ENCODE results near the gene JSRP1. TPM values are rescaled to one million over a fixed set of nuclear protein-coding genes. Genes with fewer than 3 reads are reported as not detected.

JSRP1 gene
- total RNA-seq, 1 donor from 2014 or later, result 0.36 TPM

- intact Hi-C loops (cut with micrococcal nuclease), result no loop called here
- DNase-seq, result no peak
- peaks cover 29% of the 10 kb centered on the region for H3K4me1 ChIP-seq
- no peaks in the 10 kb centered on the region for H3K27me3 ChIP-seq (ENCODE audit: low read depth)
- no peak overlapping the region for H3K4me3 ChIP-seq
- TF ChIP-seq, protein P1, sequence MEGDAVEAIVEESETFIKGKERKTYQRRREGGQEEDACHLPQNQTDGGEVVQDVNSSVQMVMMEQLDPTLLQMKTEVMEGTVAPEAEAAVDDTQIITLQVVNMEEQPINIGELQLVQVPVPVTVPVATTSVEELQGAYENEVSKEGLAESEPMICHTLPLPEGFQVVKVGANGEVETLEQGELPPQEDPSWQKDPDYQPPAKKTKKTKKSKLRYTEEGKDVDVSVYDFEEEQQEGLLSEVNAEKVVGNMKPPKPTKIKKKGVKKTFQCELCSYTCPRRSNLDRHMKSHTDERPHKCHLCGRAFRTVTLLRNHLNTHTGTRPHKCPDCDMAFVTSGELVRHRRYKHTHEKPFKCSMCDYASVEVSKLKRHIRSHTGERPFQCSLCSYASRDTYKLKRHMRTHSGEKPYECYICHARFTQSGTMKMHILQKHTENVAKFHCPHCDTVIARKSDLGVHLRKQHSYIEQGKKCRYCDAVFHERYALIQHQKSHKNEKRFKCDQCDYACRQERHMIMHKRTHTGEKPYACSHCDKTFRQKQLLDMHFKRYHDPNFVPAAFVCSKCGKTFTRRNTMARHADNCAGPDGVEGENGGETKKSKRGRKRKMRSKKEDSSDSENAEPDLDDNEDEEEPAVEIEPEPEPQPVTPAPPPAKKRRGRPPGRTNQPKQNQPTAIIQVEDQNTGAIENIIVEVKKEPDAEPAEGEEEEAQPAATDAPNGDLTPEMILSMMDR (IDR thresholded peaks at IDR 0.05; ENCODE audit: borderline replicate concordance), result no peak
- no peaks in the 10 kb centered on the region for H3K9me3 ChIP-seq (replicated peaks)
- no peak overlapping the region for H3K27ac ChIP-seq (replicated peaks)
- H3K36me3 ChIP-seq, result peaks cover 75% of the 10 kb centered on the region
Measured at GRCh38 chr19:2229103-2230032, 26.8 kb downstream of the JSRP1 start.

DNA sequence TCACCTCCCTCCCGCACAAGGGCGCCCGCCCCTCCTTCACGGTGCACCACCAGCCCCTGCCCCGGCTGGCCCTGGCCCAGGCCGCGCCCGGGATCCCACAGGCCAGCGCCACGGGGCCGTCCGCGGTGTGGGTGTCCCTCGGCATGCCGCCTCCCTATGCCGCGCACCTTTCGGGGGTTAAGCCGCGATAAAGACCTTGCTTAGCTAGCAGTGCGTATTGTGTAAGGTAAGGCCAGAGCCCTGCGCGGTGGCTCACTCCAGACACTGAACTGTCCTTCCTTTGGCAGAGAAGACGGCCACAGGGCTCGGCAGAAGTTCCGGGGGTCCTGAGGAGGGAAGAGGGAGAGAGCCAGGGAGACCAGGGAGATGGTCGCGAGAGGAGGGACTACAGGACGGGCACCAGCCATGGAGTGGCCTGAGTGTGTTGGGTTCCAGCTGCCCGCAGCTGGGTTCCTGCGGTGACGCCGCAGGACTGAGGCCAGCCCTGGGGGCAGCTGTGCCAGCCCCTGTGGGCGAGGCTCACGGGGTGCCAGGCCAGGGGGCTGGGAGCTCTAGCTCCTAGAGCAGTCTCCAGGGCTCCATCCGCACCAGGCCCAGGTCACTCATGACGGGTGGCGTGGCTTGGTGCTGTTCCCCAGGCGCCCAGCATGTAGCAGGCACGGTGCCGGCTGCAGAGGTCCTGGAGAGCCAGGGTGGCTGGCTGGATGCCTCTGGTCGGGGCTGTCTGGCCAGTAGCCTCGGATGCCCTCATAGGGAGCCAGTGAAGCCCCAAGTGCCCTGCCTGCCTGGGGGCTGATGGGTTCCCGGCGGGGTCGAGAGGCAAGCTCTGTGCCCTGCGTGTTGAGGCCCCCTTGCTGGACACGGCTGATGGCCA is 27.8 kb downstream of the JSRP1 start:
- DNase-seq, result no peak
- Histone ChIP-seq H3K36me3 (peaks cover 76% of the 10 kb centered on the region), H3K27ac (replicated peaks) (no peak overlapping the region), H3K4me3 (no peak overlapping the region), H3K27me3 (ENCODE audit: low read depth) (no peaks in the 10 kb centered on the region), H3K9me3 (replicated peaks) (no peaks in the 10 kb centered on the region), H3K4me1 (peaks cover 20% of the 10 kb centered on the region)
- intact Hi-C loops (cut with micrococcal nuclease), result no loop called here
- TF ChIP-seq, protein P1 (IDR thresholded peaks at IDR 0.05; ENCODE audit: borderline replicate concordance), result no peak

- DNase-seq, result no peak
- Histone ChIP-seq H3K4me3 (no peak overlapping the region), H3K27me3 (ENCODE audit: low read depth) (no peaks in the 10 kb centered on the region), H3K9me3 (replicated peaks) (no peaks in the 10 kb centered on the region), H3K4me1 (peaks cover 13% of the 10 kb centered on the region), H3K36me3 (peaks cover 77% of the 10 kb centered on the region), H3K27ac (replicated peaks) (no peak overlapping the region)
- TF ChIP-seq, protein P1 (IDR thresholded peaks at IDR 0.05; ENCODE audit: borderline replicate concordance), result no peak
- intact Hi-C loops (cut with micrococcal nuclease), result no loop called here
Measured at GRCh38 chr19:2227415-2228156, 28.6 kb downstream of the JSRP1 start.

- H3K36me3 ChIP-seq, result peaks cover 84% of the 10 kb centered on the region
Measured at GRCh38 chr19:2226840-2227360, 29.3 kb downstream of the JSRP1 start.

More at GRCh38 chr19:2226840-2227360, 29.3 kb downstream of the JSRP1 start:
- Histone ChIP-seq H3K4me1 (peaks cover 13% of the 10 kb centered on the region), H3K27ac (replicated peaks) (no peak overlapping the region), H3K4me3 (no peak overlapping the region), H3K27me3 (ENCODE audit: low read depth) (no peaks in the 10 kb centered on the region), H3K9me3 (replicated peaks) (no peaks in the 10 kb centered on the region)
- TF ChIP-seq, protein P1 (IDR thresholded peaks at IDR 0.05; ENCODE audit: borderline replicate concordance), result no peak
- DNase-seq, result no peak
- intact Hi-C loops (cut with micrococcal nuclease), result no loop called here
